ENCODE measurements around the gene CARM1. TPM values are rescaled to one million over a fixed set of nuclear protein-coding genes. Genes with fewer than 3 reads are reported as not detected.
"Not testable (repeated sequence)": the region's sequence is repeated elsewhere in the genome, so short reads cannot be mapped to it uniquely, and the experiment has no call there.

CARM1 gene
- total and polyA plus RNA-seq, 3 experiments from 2014 or later = 0.51 to 71.3 (median 69.2) TPM

- H3K27me3 Mint-ChIP-seq = no peaks in the 10 kb centered on the region
- H3K4me3 Mint-ChIP-seq = no peak overlapping the region
- no peaks in the 10 kb centered on the region for H3K9me3 ChIP-seq (ENCODE audit: low read length)
- no peaks in the 10 kb centered on the region for H3K9me3 Mint-ChIP-seq
- CTCF ChIA-PET = interaction anchor here (1.1 to 3.4 kb wide), 3 partner anchors 9 to 266 kb away, joined by 3 to 25 read pairs (median 4); partner anchors contain the start of gene DNM2
- peaks cover 0 to 2% (median 0%) of the 10 kb centered on the region in 3 donors for H3K36me3 Mint-ChIP-seq
- H3K27ac ChIP-seq (ENCODE audit: low read depth, low read length) = peak overlapping the region; percentile 51
- no peak for DNase-seq
- H3K36me3 ChIP-seq (ENCODE audit: insufficient read depth, low read length) = no peaks in the 10 kb centered on the region
- no peak overlapping the region for H3K4me3 ChIP-seq (ENCODE audit: low read length)
- peaks cover 7 to 21% (median 8%) of the 10 kb centered on the region in 3 donors for H3K4me1 Mint-ChIP-seq
- H3K27ac Mint-ChIP-seq = peak overlapping the region in 1 of 8 donors; percentile 49
- POLR2A ChIA-PET = no interaction called here
- no peaks in the 10 kb centered on the region for H3K27me3 ChIP-seq (ENCODE audit: insufficient read depth, low read length, poor library complexity, severe bottlenecking)
- peaks cover 10% of the 10 kb centered on the region for H3K4me1 ChIP-seq (ENCODE audit: insufficient read depth, low read length)
Measured at GRCh38 chr19:10862561-10863106, 8.7 kb upstream of the CARM1 start.

GRCh38 chr19:10863107-10863717 lies 8.1 kb upstream of the CARM1 start:
- no peaks in the 10 kb centered on the region for H3K9me3 Mint-ChIP-seq
- peak overlapping the region in 1 of 8 donors; percentile 49 for H3K27ac Mint-ChIP-seq
- H3K4me3 ChIP-seq (ENCODE audit: low read length) = no peak overlapping the region
- no peaks in the 10 kb centered on the region for H3K36me3 ChIP-seq (ENCODE audit: insufficient read depth, low read length)
- peak overlapping the region; percentile 51 for H3K27ac ChIP-seq (ENCODE audit: low read depth, low read length)
- H3K27me3 ChIP-seq (ENCODE audit: insufficient read depth, low read length, poor library complexity, severe bottlenecking) = no peaks in the 10 kb centered on the region
- peaks cover 0 to 2% (median 0%) of the 10 kb centered on the region in 3 donors for H3K36me3 Mint-ChIP-seq
- POLR2A ChIA-PET = interaction anchor here (1.5 kb wide), 1 partner anchor 146 kb away, joined by 7 read pairs; no protein-coding TSS in a partner anchor
- CTCF ChIA-PET = interaction anchor here (1.2 to 6.2 kb wide), 11 partner anchors 9 to 266 kb away, joined by 3 to 97 read pairs (median 5); partner anchors contain the start of genes DNM2 and TMED1
- H3K4me3 Mint-ChIP-seq = peak overlapping the region in 1 of 7 donors; percentile 54
- H3K4me1 Mint-ChIP-seq = peaks cover 8 to 21% (median 11%) of the 10 kb centered on the region in 3 donors
- H3K4me1 ChIP-seq (ENCODE audit: insufficient read depth, low read length) = peaks cover 10% of the 10 kb centered on the region
- H3K9me3 ChIP-seq (ENCODE audit: low read length) = no peaks in the 10 kb centered on the region
- H3K27me3 Mint-ChIP-seq = no peaks in the 10 kb centered on the region
- DNase-seq = no peak

GRCh38 chr19:10864538-10864899 lies 6.8 kb upstream of the CARM1 start:
- H3K27ac ChIP-seq (ENCODE audit: low read depth, low read length) = no peak overlapping the region
- DNase-seq = peak; percentile 68 to 83 (median 73)
- Mint-ChIP-seq H3K4me3 (peak overlapping the region in 3 of 7 donors; percentile 14 to 78 (median 61)), H3K9me3 (no peaks in the 10 kb centered on the region), H3K36me3 (peaks cover 0 to 2% (median 0%) of the 10 kb centered on the region in 3 donors), H3K4me1 (peaks cover 8 to 21% (median 11%) of the 10 kb centered on the region in 3 donors), H3K27me3 (no peaks in the 10 kb centered on the region), H3K27ac (peak overlapping the region in 4 of 8 donors; percentile 44 to 86 (median 77))
- H3K4me1 ChIP-seq (ENCODE audit: insufficient read depth, low read length) = peaks cover 10% of the 10 kb centered on the region
- CTCF ChIA-PET = interaction anchor here (0.7 to 6.2 kb wide), 36 partner anchors 8 to 283 kb away, joined by 3 to 97 read pairs (median 4); partner anchors contain the start of genes C19orf38, DNM2, QTRT1 and TMED1
- POLR2A ChIA-PET = interaction anchor here (1.1 to 1.5 kb wide), 5 partner anchors 29 to 163 kb away, joined by 3 to 9 read pairs (median 5); partner anchors contain the start of genes DNM2, QTRT1 and TMED1
- no peaks in the 10 kb centered on the region for H3K36me3 ChIP-seq (ENCODE audit: insufficient read depth, low read length)
- H3K4me3 ChIP-seq (ENCODE audit: low read length) = no peak overlapping the region
- no peaks in the 10 kb centered on the region for H3K27me3 ChIP-seq (ENCODE audit: insufficient read depth, low read length, poor library complexity, severe bottlenecking)
- no peaks in the 10 kb centered on the region for H3K9me3 ChIP-seq (ENCODE audit: low read length)

GRCh38 chr19:10866495-10866894 lies 4.9 kb upstream of the CARM1 start:
- no peak for DNase-seq
- Mint-ChIP-seq H3K27ac (peak overlapping the region in 1 of 8 donors; percentile 57), H3K9me3 (no peaks in the 10 kb centered on the region), H3K4me3 (no peak overlapping the region), H3K36me3 (peaks cover 0 to 1% (median 0%) of the 10 kb centered on the region in 3 donors), H3K27me3 (no peaks in the 10 kb centered on the region), H3K4me1 (peaks cover 13 to 21% (median 16%) of the 10 kb centered on the region in 3 donors)
- Histone ChIP-seq H3K9me3 (ENCODE audit: low read length) (no peaks in the 10 kb centered on the region), H3K4me1 (ENCODE audit: insufficient read depth, low read length) (peaks cover 16% of the 10 kb centered on the region), H3K36me3 (ENCODE audit: insufficient read depth, low read length) (no peaks in the 10 kb centered on the region), H3K4me3 (ENCODE audit: low read length) (no peak overlapping the region), H3K27me3 (ENCODE audit: insufficient read depth, low read length, poor library complexity, severe bottlenecking) (no peaks in the 10 kb centered on the region), H3K27ac (ENCODE audit: low read depth, low read length) (no peak overlapping the region)
- CTCF ChIA-PET = interaction anchor here (0.9 to 6.2 kb wide), 3 partner anchors 8 to 149 kb away, joined by 3 to 97 read pairs (median 6); partner anchors contain the start of gene DNM2
- POLR2A ChIA-PET = interaction anchor here (0.6 to 0.7 kb wide), 2 partner anchors 12 to 169 kb away, joined by 3 to 5 read pairs; no protein-coding TSS in a partner anchor

GRCh38 chr19:10868872-10869547 lies 2.3 kb upstream of the CARM1 start:
- H3K36me3 ChIP-seq (ENCODE audit: insufficient read depth, low read length) = no peaks in the 10 kb centered on the region
- H3K9me3 ChIP-seq (ENCODE audit: low read length) = no peaks in the 10 kb centered on the region
- POLR2A ChIA-PET = interaction anchor here (1.5 kb wide), 1 partner anchor 110 kb away, joined by 3 read pairs; no protein-coding TSS in a partner anchor
- no peak overlapping the region for H3K4me3 ChIP-seq (ENCODE audit: low read length)
- CTCF ChIA-PET = interaction anchor here (2.5 to 6.2 kb wide), 2 partner anchors 151 to 152 kb away, joined by 15 to 97 read pairs; partner anchors contain the start of gene DNM2
- Mint-ChIP-seq H3K27me3 (peaks cover 0 to 1% of the 10 kb centered on the region in 2 donors), H3K4me3 (peak overlapping the region in 1 of 7 donors; percentile 55), H3K27ac (peak overlapping the region in 2 of 8 donors; percentile 50 to 69), H3K9me3 (no peaks in the 10 kb centered on the region), H3K4me1 (peaks cover 18 to 28% (median 23%) of the 10 kb centered on the region in 3 donors), H3K36me3 (peaks cover 0 to 3% (median 0%) of the 10 kb centered on the region in 3 donors)
- no peaks in the 10 kb centered on the region for H3K27me3 ChIP-seq (ENCODE audit: insufficient read depth, low read length, poor library complexity, severe bottlenecking)
- DNase-seq = no peak
- peaks cover 24% of the 10 kb centered on the region for H3K4me1 ChIP-seq (ENCODE audit: insufficient read depth, low read length)
- H3K27ac ChIP-seq (ENCODE audit: low read depth, low read length) = no peak overlapping the region

GRCh38 chr19:10869872-10870311 lies 1.5 kb upstream of the CARM1 start:
- H3K4me1 ChIP-seq (ENCODE audit: insufficient read depth, low read length) = peaks cover 16% of the 10 kb centered on the region
- H3K27me3 Mint-ChIP-seq; H3K9me3 ChIP-seq (ENCODE audit: low read length); H3K4me3 ChIP-seq (ENCODE audit: low read length); H3K36me3 Mint-ChIP-seq; H3K27me3 ChIP-seq (ENCODE audit: insufficient read depth, low read length, poor library complexity, severe bottlenecking); POLR2A ChIA-PET; H3K9me3 Mint-ChIP-seq; H3K36me3 ChIP-seq (ENCODE audit: insufficient read depth, low read length); H3K27ac ChIP-seq (ENCODE audit: low read depth, low read length): not testable (repeated sequence)
- peak overlapping the region in 5 of 7 donors; percentile 30 to 88 (median 75) for H3K4me3 Mint-ChIP-seq
- CTCF ChIA-PET = interaction anchor here (0.7 to 2.5 kb wide), 3 partner anchors 11 to 378 kb away, joined by 3 to 15 read pairs (median 8); partner anchors contain the start of gene DNM2
- peak overlapping the region in 5 of 8 donors; percentile 23 to 87 (median 59) for H3K27ac Mint-ChIP-seq
- peaks cover 11 to 25% (median 17%) of the 10 kb centered on the region in 3 donors for H3K4me1 Mint-ChIP-seq
- DNase-seq = peak in 1 of 5 donors; percentile 58

- no peak for DNase-seq
- peak overlapping the region; percentile 70 for H3K4me3 ChIP-seq (ENCODE audit: low read length)
- POLR2A ChIA-PET = interaction anchor here (1.0 to 1.5 kb wide), 2 partner anchors 35 to 153 kb away, joined by 7 read pairs; partner anchors contain the start of genes DNM2 and TMED1
Measured at GRCh38 chr19:10870501-10870954, 825 bp upstream of the CARM1 start.

More at GRCh38 chr19:10870501-10870954, 825 bp upstream of the CARM1 start:
- CTCF ChIA-PET = interaction anchor here (0.7 to 2.5 kb wide), 5 partner anchors 12 to 379 kb away, joined by 3 to 15 read pairs (median 6); partner anchors contain the start of genes DNM2 and TMED1
- Histone ChIP-seq H3K27me3 (ENCODE audit: insufficient read depth, low read length, poor library complexity, severe bottlenecking) (no peaks in the 10 kb centered on the region), H3K27ac (ENCODE audit: low read depth, low read length) (peak overlapping the region; percentile 57), H3K9me3 (ENCODE audit: low read length) (no peaks in the 10 kb centered on the region), H3K4me1 (ENCODE audit: insufficient read depth, low read length) (peaks cover 16% of the 10 kb centered on the region), H3K36me3 (ENCODE audit: insufficient read depth, low read length) (no peaks in the 10 kb centered on the region)
- Mint-ChIP-seq H3K27me3 (peaks cover 0 to 1% of the 10 kb centered on the region in 2 donors), H3K4me1 (peaks cover 11 to 26% (median 17%) of the 10 kb centered on the region in 3 donors), H3K4me3 (peak overlapping the region; percentile 69 to 88 (median 79)), H3K27ac (peak overlapping the region; percentile 47 to 92 (median 60)), H3K36me3 (peaks cover 0 to 3% (median 0%) of the 10 kb centered on the region in 3 donors), H3K9me3 (no peaks in the 10 kb centered on the region)

All from CD8-positive, alpha-beta memory T cell (primary cell).